Endothelial cell (in vitro differentiated cells): Measurements from ENCODE around the gene CAMTA1. TPM values are rescaled to one million over a fixed set of nuclear protein-coding genes. Genes with fewer than 3 reads are reported as not detected.

ENCODE experiments used
- DNase-seq: peaks from one replicate; pipeline ENCODE4 v3.0.0; 2021; ENCODE audit warnings: low spot score
- H3K27ac Mint-ChIP-seq: one replicate; pipeline ENCODE4 v1.8.0; 2021; ENCODE audit warnings: mixed read lengths, inconsistent platforms; ENCODE audit not compliant: unreplicated experiment
- H3K27me3 Mint-ChIP-seq: one replicate; pipeline ENCODE4 v1.8.0; 2021; ENCODE audit warnings: mild to moderate bottlenecking, moderate library complexity, mixed read lengths, inconsistent platforms; ENCODE audit not compliant: unreplicated experiment
- H3K36me3 Mint-ChIP-seq: one replicate; pipeline ENCODE4 v1.8.0; 2021; ENCODE audit warnings: mild to moderate bottlenecking, low read depth, mixed read lengths, inconsistent platforms; ENCODE audit not compliant: unreplicated experiment
- H3K4me1 Mint-ChIP-seq: one replicate; pipeline ENCODE4 v1.8.0; 2021; ENCODE audit warnings: mild to moderate bottlenecking, mixed read lengths, inconsistent platforms; ENCODE audit not compliant: unreplicated experiment
- H3K4me3 Mint-ChIP-seq: one replicate; pipeline ENCODE4 v1.8.0; 2021; ENCODE audit warnings: mild to moderate bottlenecking, mixed read lengths, inconsistent platforms; ENCODE audit not compliant: unreplicated experiment
- H3K9me3 Mint-ChIP-seq: one replicate; pipeline ENCODE4 v1.8.0; 2021; ENCODE audit warnings: mixed read lengths, inconsistent platforms; ENCODE audit not compliant: unreplicated experiment
- CTCF ChIP-seq: fragments of 200-600 bp; sonication (generic); IDR thresholded peaks from one replicate; pipeline ENCODE4 v1.5.0; 2021; ENCODE audit warnings: antibody characterized with exemption; ENCODE audit not compliant: unreplicated experiment
- total RNA-seq: library from RNA; stranded (reverse); fragmentation: NEBNext Ultra II Directional; extraction: Animal tissue kit (Norgen Biotek cat#: 25700); gene quantifications from one replicate; pipeline ENCODE4 v1.2.1, GENCODE V29; 2021; ENCODE audit not compliant: unreplicated experiment

CAMTA1 gene
- total RNA-seq, 1 donor from 2014 or later, result 87.3 TPM

- no peak for DNase-seq
- Mint-ChIP-seq H3K9me3 (no peaks in the 10 kb centered on the region), H3K4me1 (no peaks in the 10 kb centered on the region), H3K27ac (no peak overlapping the region), H3K27me3 (peaks cover 1% of the 10 kb centered on the region), H3K4me3 (no peak overlapping the region), H3K36me3 (peaks cover 21% of the 10 kb centered on the region)
- no peak for TF ChIP-seq CTCF
Observed at GRCh38 chr1:7777591-7777990, 992.3 kb downstream of the CAMTA1 start.

- H3K36me3 Mint-ChIP-seq, result peaks cover 21% of the 10 kb centered on the region
- DNase-seq, result no peak
- no peak overlapping the region for H3K27ac Mint-ChIP-seq
- TF ChIP-seq CTCF, result no peak
- H3K4me3 Mint-ChIP-seq, result no peak overlapping the region
- H3K4me1 Mint-ChIP-seq, result no peaks in the 10 kb centered on the region
- H3K27me3 Mint-ChIP-seq, result peaks cover 1% of the 10 kb centered on the region
- no peaks in the 10 kb centered on the region for H3K9me3 Mint-ChIP-seq
Observed at GRCh38 chr1:7778133-7778628, 992.9 kb downstream of the CAMTA1 start.

- TF ChIP-seq CTCF, result no peak
- H3K36me3 Mint-ChIP-seq, result peaks cover 22% of the 10 kb centered on the region
- H3K4me3 Mint-ChIP-seq, result no peak overlapping the region
- H3K27me3 Mint-ChIP-seq, result peaks cover 3% of the 10 kb centered on the region
- H3K9me3 Mint-ChIP-seq, result no peaks in the 10 kb centered on the region
- no peak for DNase-seq
- no peaks in the 10 kb centered on the region for H3K4me1 Mint-ChIP-seq
- H3K27ac Mint-ChIP-seq, result no peak overlapping the region
Observed at GRCh38 chr1:7780976-7781375, 995.7 kb downstream of the CAMTA1 start.

- Mint-ChIP-seq H3K4me3 (peak overlapping the region; percentile 18), H3K27ac (no peak overlapping the region), H3K9me3 (no peaks in the 10 kb centered on the region), H3K4me1 (no peaks in the 10 kb centered on the region), H3K27me3 (peaks cover 3% of the 10 kb centered on the region), H3K36me3 (peaks cover 22% of the 10 kb centered on the region)
- no peak for DNase-seq
- TF ChIP-seq CTCF, result no peak
Observed at GRCh38 chr1:7781501-7781900, 996.2 kb downstream of the CAMTA1 start.

- H3K4me3 Mint-ChIP-seq, result no peak overlapping the region
- no peak overlapping the region for H3K27ac Mint-ChIP-seq
- peaks cover 22% of the 10 kb centered on the region for H3K36me3 Mint-ChIP-seq
- DNase-seq, result no peak
- no peak for TF ChIP-seq CTCF
- H3K27me3 Mint-ChIP-seq, result peaks cover 3% of the 10 kb centered on the region
- H3K4me1 Mint-ChIP-seq, result no peaks in the 10 kb centered on the region
- H3K9me3 Mint-ChIP-seq, result no peaks in the 10 kb centered on the region
Observed at GRCh38 chr1:7781923-7782495, 996.8 kb downstream of the CAMTA1 start.
